GM12892 (cell line): ENCODE data around the gene SPON1.

Source experiments
- POLR2A ChIP-seq: IDR thresholded peaks from 2 replicates; pipeline ENCODE4 v1.6.1; 2011; ENCODE audit warnings: low read depth, low read length, control low read depth
- POLR2AphosphoS5 ChIP-seq: IDR thresholded peaks from 2 replicates; pipeline ENCODE4 v1.6.1; 2011; ENCODE audit warnings: low read depth, low read length, control low read depth

DNA sequence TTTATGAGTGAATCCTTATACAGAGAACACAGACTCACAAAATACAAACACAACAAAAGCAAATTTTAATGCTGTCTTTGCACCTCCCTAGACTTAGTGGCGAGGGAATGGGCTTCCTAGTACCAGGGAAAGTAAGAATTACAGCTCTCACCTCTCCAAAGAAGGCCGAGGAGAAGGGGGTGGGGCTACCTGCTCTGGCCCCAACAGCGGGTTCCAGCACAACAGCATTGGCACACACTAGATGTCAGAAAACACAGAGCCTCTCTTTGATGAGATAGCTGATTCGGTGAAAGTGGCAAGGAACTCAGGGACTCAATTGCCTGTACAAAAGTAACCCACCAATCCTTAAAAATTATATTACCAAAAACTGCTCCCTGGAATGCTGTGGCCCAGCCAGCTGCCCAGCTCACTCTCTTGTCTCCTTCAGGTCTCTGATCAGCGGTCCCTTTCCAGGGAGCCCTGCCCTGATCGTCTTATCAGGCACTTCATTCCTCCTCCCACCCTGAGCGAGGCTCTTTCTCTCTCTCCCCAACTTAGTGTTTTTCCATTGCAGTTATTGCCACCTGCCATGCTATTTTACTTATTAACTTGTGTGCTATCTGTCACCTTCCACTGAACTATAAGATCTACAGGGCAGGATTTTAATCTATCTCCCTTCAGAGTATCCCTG lies 30.7 kb downstream of the SPON1 start:
- no peak for TF ChIP-seq POLR2AphosphoS5
- no peak for TF ChIP-seq POLR2A
